BLaER1 treated with 17β-estradiol and CSF1 and Interleukin-3, amounts not matched to agents 10 nM and 100 nM (cell line): Measurements from ENCODE around the gene CSNK1A1.
A peak's percentile ranks its signal among the peaks of the same experiment; 100 is the strongest.
"Not testable (repeated sequence)": the region's sequence is repeated elsewhere in the genome, so short reads cannot be mapped to it uniquely, and the experiment has no call there.

ENCODE experiments used
- H3K27ac ChIP-seq, 11 experiments: shearing (Covaris generic); formaldehyde crosslinking; 2 replicates each; pipeline ENCODE4 v1.8.1; 2022
- H3K27me3 ChIP-seq, 11 experiments: shearing (Covaris generic); formaldehyde crosslinking; 2 replicates each; pipeline ENCODE4 v1.8.1; 2022
- H3K36me3 ChIP-seq, 11 experiments: shearing (Covaris generic); formaldehyde crosslinking; 2 replicates each; pipeline ENCODE4 v1.8.1; 2022
- H3K4me1 ChIP-seq, 10 experiments: shearing (Covaris generic); formaldehyde crosslinking; 2 replicates each; pipeline ENCODE4 v1.8.1; 2022
- H3K4me2 ChIP-seq, 11 experiments: shearing (Covaris generic); formaldehyde crosslinking; 2 replicates each; pipeline ENCODE4 v1.8.1; 2022
- H3K4me3 ChIP-seq, 10 experiments: shearing (Covaris generic); formaldehyde crosslinking; 2 replicates each; pipeline ENCODE4 v1.8.1; 2022
- H3K9ac ChIP-seq, 11 experiments: shearing (Covaris generic); formaldehyde crosslinking; 2 replicates each; pipeline ENCODE4 v1.8.1; 2022
- H3K9me3 ChIP-seq, 11 experiments: shearing (Covaris generic); formaldehyde crosslinking; replicated peaks in 1 of 11; 2 replicates each; pipeline ENCODE4 v1.8.1; 2022
- H4K20me1 ChIP-seq, 11 experiments: shearing (Covaris generic); formaldehyde crosslinking; 2 replicates each; pipeline ENCODE4 v1.8.1; 2022
- Cebpa-rat ChIP-seq, 11 experiments: shearing (Covaris generic); IDR thresholded peaks; 2 replicates each; pipeline ENCODE4 v1.8.1; 2022

The CSNK1A1 gene

GRCh38 chr5:149580808-149581191 is 29.6 kb upstream of the CSNK1A1 start:
- peak overlapping the region; percentile 29 to 73 (median 43); a peak in 16 of 22 replicates for H3K4me2 ChIP-seq

GRCh38 chr5:149578896-149579295 is 27.7 kb upstream of the CSNK1A1 start:
- peaks cover 34 to 55% (median 47%) of the 10 kb centered on the region in 11 experiments for H3K27me3 ChIP-seq
- H3K9ac ChIP-seq, result no peak overlapping the region
- H3K27ac ChIP-seq, result no peak overlapping the region
- H3K4me2 ChIP-seq, result no peak overlapping the region
- H4K20me1 ChIP-seq, result 0 out of 22 replicates have a peak, but pooled peaks cover 0 to 4% (median 0%) of the 10 kb centered on the region in 11 experiments
- H3K4me3 ChIP-seq, result no peak overlapping the region
- no peak for TF ChIP-seq Cebpa-rat (IDR thresholded peaks at IDR 0.05)
- H3K9me3 ChIP-seq, result peaks cover 0 to 10% (median 7%) of the 10 kb centered on the region in 11 experiments; a peak in 10 of 22 replicates
- peaks cover 0 to 12% (median 2%) of the 10 kb centered on the region in 10 experiments; a peak in 10 of 20 replicates for H3K4me1 ChIP-seq
- H3K36me3 ChIP-seq, result no peaks in the 10 kb centered on the region

More at GRCh38 chr5:149580808-149581191, 29.6 kb upstream of the CSNK1A1 start:
- Histone ChIP-seq H4K20me1 (0 out of 22 replicates have a peak, but pooled peaks cover 0 to 4% (median 0%) of the 10 kb centered on the region in 11 experiments), H3K4me3 (peak overlapping the region in 8 of 10 experiments; percentile 17 to 54 (median 34); a peak in 8 of 20 replicates), H3K27me3 (peaks cover 34 to 55% (median 47%) of the 10 kb centered on the region in 11 experiments), H3K4me1 (peaks cover 0 to 20% (median 2%) of the 10 kb centered on the region in 10 experiments; a peak in 10 of 20 replicates), H3K27ac (no peak overlapping the region), H3K9ac (no peak overlapping the region), H3K9me3 (peaks cover 0 to 10% (median 7%) of the 10 kb centered on the region in 11 experiments; a peak in 10 of 22 replicates), H3K36me3 (no peaks in the 10 kb centered on the region)
- TF ChIP-seq Cebpa-rat (IDR thresholded peaks at IDR 0.05), result no peak

- Histone ChIP-seq H3K9me3 (peaks cover 0 to 4% (median 2%) of the 10 kb centered on the region in 11 experiments; a peak in 10 of 22 replicates), H3K27ac (no peak overlapping the region), H3K4me2 (no peak overlapping the region), H3K4me1 (peaks cover 0 to 2% (median 0%) of the 10 kb centered on the region in 10 experiments; a peak in 3 of 20 replicates), H3K36me3 (no peaks in the 10 kb centered on the region), H4K20me1 (no peaks in the 10 kb centered on the region), H3K9ac (no peak overlapping the region), H3K4me3 (no peak overlapping the region), H3K27me3 (peaks cover 16 to 27% (median 20%) of the 10 kb centered on the region in 11 experiments)
- no peak for TF ChIP-seq Cebpa-rat (IDR thresholded peaks at IDR 0.05)
These were observed 24.8 kb upstream of the CSNK1A1 start for GRCh38 chr5:149576021-149576420.

GRCh38 chr5:149575131-149575530 is 23.9 kb upstream of the CSNK1A1 start:
- Histone ChIP-seq H3K4me2 (no peak overlapping the region), H3K27ac (no peak overlapping the region), H4K20me1 (no peaks in the 10 kb centered on the region), H3K4me3 (no peak overlapping the region), H3K9ac (no peak overlapping the region), H3K4me1 (no peaks in the 10 kb centered on the region), H3K36me3 (no peaks in the 10 kb centered on the region), H3K9me3 (no peaks in the 10 kb centered on the region), H3K27me3 (peaks cover 7 to 18% (median 11%) of the 10 kb centered on the region in 11 experiments)
- no peak for TF ChIP-seq Cebpa-rat (IDR thresholded peaks at IDR 0.05)

GRCh38 chr5:149572576-149573231 is 21.5 kb upstream of the CSNK1A1 start:
- H4K20me1 ChIP-seq, result no peaks in the 10 kb centered on the region
- H3K4me2 ChIP-seq, result no peak overlapping the region
- no peak for TF ChIP-seq Cebpa-rat (IDR thresholded peaks at IDR 0.05)
- no peaks in the 10 kb centered on the region for H3K4me1 ChIP-seq
- H3K36me3 ChIP-seq, result no peaks in the 10 kb centered on the region
- no peaks in the 10 kb centered on the region for H3K9me3 ChIP-seq
- H3K27ac ChIP-seq, result no peak overlapping the region
- no peak overlapping the region for H3K4me3 ChIP-seq
- no peaks in the 10 kb centered on the region for H3K27me3 ChIP-seq
- H3K9ac ChIP-seq, result no peak overlapping the region

GRCh38 chr5:149572170-149572569 is 20.9 kb upstream of the CSNK1A1 start:
- H3K4me2 ChIP-seq, result no peak overlapping the region
- H3K4me1 ChIP-seq, result no peaks in the 10 kb centered on the region
- no peaks in the 10 kb centered on the region for H3K27me3 ChIP-seq
- H3K27ac ChIP-seq, result no peak overlapping the region
- H3K4me3 ChIP-seq, result no peak overlapping the region
- no peaks in the 10 kb centered on the region for H3K36me3 ChIP-seq
- no peak for TF ChIP-seq Cebpa-rat (IDR thresholded peaks at IDR 0.05)
- H3K9ac ChIP-seq, result no peak overlapping the region
- no peaks in the 10 kb centered on the region for H3K9me3 ChIP-seq
- no peaks in the 10 kb centered on the region for H4K20me1 ChIP-seq

- Histone ChIP-seq H3K4me3 (no peak overlapping the region), H3K27me3 (no peaks in the 10 kb centered on the region), H3K36me3 (no peaks in the 10 kb centered on the region), H3K9me3 (no peaks in the 10 kb centered on the region), H3K9ac (no peak overlapping the region), H3K4me2 (no peak overlapping the region), H3K27ac (no peak overlapping the region), H3K4me1 (peaks cover 0 to 24% (median 18%) of the 10 kb centered on the region in 10 experiments; a peak in 17 of 20 replicates), H4K20me1 (no peaks in the 10 kb centered on the region)
- TF ChIP-seq Cebpa-rat (IDR thresholded peaks at IDR 0.05), result no peak
These were observed 16.0 kb upstream of the CSNK1A1 start for GRCh38 chr5:149567226-149567625.

GRCh38 chr5:149564542-149565140 is 13.4 kb upstream of the CSNK1A1 start:
- not testable (repeated sequence) for H3K9me3 ChIP-seq, H3K4me3 ChIP-seq, H3K36me3 ChIP-seq, H3K27me3 ChIP-seq, H4K20me1 ChIP-seq
- Histone ChIP-seq H3K4me2 (peak overlapping the region in 5 of 11 experiments; percentile 27 to 92 (median 47); a peak in 8 of 22 replicates), H3K27ac (peak overlapping the region in 4 of 11 experiments; percentile 5 to 52 (median 35); a peak in 5 of 22 replicates), H3K4me1 (peaks cover 10 to 50% (median 35%) of the 10 kb centered on the region in 10 experiments), H3K9ac (peak overlapping the region in 3 of 11 experiments; percentile 2 to 34 (median 19); a peak in 1 of 22 replicates)

GRCh38 chr5:149563466-149563865 is 12.2 kb upstream of the CSNK1A1 start:
- H4K20me1 ChIP-seq, result no peaks in the 10 kb centered on the region
- H3K9me3 ChIP-seq, result no peaks in the 10 kb centered on the region
- no peak overlapping the region for H3K4me3 ChIP-seq
- peak overlapping the region in 4 of 11 experiments; percentile 14 to 73 (median 49); a peak in 4 of 22 replicates for H3K9ac ChIP-seq
- H3K27me3 ChIP-seq, result no peaks in the 10 kb centered on the region
- no peak for TF ChIP-seq Cebpa-rat (IDR thresholded peaks at IDR 0.05)
- H3K27ac ChIP-seq, result peak overlapping the region in 7 of 11 experiments; percentile 24 to 88 (median 70); a peak in 11 of 22 replicates
- no peaks in the 10 kb centered on the region for H3K36me3 ChIP-seq
- H3K4me2 ChIP-seq, result peak overlapping the region in 5 of 11 experiments; percentile 71 to 92 (median 84); a peak in 10 of 22 replicates
- peaks cover 10 to 54% (median 35%) of the 10 kb centered on the region in 10 experiments for H3K4me1 ChIP-seq
